IPS DF 4.7 (cell line): ENCODE measurements around the gene EIF3CL.
"Not testable (repeated sequence)": the region's sequence is repeated elsewhere in the genome, so short reads cannot be mapped to it uniquely, and the experiment has no call there.

ENCODE experiments used
- DNase-seq: peaks from one replicate; pipeline ENCODE4 v3.0.0-alpha.2; 2013; ENCODE audit warnings: low spot score; ENCODE audit errors: extremely low read depth

EIF3CL gene, protein sequence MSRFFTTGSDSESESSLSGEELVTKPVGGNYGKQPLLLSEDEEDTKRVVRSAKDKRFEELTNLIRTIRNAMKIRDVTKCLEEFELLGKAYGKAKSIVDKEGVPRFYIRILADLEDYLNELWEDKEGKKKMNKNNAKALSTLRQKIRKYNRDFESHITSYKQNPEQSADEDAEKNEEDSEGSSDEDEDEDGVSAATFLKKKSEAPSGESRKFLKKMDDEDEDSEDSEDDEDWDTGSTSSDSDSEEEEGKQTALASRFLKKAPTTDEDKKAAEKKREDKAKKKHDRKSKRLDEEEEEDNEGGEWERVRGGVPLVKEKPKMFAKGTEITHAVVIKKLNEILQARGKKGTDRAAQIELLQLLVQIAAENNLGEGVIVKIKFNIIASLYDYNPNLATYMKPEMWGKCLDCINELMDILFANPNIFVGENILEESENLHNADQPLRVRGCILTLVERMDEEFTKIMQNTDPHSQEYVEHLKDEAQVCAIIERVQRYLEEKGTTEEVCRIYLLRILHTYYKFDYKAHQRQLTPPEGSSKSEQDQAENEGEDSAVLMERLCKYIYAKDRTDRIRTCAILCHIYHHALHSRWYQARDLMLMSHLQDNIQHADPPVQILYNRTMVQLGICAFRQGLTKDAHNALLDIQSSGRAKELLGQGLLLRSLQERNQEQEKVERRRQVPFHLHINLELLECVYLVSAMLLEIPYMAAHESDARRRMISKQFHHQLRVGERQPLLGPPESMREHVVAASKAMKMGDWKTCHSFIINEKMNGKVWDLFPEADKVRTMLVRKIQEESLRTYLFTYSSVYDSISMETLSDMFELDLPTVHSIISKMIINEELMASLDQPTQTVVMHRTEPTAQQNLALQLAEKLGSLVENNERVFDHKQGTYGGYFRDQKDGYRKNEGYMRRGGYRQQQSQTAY

DNA sequence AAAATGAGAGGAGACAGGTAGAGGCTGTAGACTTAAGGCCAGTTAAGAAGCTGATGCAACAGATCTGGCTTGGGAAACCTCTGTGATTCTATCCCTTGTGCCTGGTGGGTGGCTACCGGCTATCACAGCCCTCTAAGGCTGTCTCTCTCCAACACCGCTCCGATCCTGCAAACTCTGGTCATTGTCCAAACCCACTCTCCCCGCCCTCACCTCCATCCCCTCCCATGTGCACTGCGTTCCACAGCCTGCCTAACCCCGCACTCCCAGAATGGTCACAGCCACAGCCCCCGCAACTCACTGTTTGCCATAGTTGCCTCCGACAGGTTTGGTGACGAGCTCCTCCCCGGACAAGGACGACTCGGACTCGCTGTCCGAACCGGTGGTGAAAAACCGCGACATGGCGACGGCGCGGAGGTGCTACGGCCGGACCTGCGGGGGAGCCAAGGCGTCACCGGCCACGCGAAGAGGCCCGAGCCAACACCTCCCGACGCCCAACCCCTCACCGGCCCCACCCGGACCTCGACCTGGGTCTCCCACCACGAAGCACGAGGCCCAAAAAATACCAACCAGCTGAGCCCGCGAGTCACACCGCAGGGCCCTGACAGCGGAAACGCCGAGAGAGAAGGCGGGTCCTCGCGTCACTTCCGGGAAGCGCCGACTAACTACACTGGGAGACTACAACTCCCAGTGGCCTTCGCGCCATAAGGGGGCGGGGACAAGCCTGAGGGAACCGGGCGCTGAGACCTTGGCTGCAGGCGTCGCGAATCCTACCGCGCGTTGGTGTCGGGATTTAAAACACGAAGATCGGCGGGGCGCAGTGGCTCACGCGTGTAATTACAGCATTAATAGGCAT, at the start of gene EIF3CL:
Gene EIF3CL (minus strand): TSS at position 622 of the 853 bp plus-strand sequence. CDS start 223 bp downstream, at position 399.
- not testable (repeated sequence) for DNase-seq

DNA sequence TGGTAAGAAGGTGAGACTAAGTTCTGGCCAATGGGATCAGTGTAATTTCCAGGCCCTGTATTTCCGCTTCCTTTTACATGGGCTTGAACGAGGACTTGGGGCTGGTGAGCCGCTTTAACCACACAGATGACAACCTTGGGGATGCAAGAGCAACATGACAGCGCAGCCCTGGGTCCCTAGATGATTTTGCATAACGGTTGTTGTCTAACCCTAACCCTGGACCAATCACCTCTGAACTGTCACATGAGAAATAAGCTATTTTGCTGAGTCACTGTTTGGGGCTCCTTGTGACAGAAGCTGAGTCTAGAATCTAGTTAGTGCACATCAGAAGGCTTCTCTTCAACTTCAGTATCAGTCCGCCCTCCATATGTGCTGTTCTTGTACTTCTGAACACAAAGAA, 43.4 kb upstream of the EIF3CL start:
- not testable (repeated sequence) for DNase-seq

DNA sequence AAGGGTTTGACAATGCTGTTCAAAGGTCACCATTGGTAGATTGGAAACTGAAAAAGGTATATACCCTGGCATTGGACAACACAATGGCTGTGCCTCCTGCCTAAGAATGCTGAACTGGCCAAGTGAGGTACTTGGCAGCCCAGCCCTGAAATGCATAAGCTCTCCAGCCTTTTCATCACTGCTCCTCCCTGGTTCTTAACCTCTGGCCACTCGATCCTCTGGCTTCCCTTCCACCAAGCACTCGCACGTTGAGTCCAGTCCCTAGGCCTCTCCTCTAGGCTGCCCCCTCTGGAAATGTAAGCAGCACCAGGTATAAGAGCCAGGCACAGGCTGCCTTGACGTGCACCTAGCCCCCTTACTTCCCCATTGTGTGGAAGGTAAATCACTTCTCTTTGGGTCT, 42.7 kb upstream of the EIF3CL start:
- not testable (repeated sequence) for DNase-seq

DNA sequence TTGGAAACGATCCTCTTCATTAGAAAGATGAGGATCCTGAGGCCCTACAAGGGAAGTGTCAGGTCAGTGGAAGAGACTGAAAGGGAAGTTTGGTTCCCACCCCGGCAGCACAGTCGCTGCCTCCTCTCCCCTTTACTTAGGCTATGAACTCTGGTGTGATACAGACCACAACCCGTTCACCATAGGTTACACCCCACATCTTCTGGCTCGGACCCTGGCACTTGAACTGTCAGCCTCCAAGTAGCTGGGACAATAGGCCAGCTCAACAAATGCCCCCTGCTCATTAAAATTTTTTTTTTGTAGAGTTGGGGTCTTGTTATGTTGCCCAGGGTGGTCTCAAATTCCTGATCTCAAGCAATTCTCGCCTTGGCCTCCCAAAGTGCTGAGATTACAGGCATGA, 40.3 kb upstream of the EIF3CL start:
- not testable (repeated sequence) for DNase-seq

DNA sequence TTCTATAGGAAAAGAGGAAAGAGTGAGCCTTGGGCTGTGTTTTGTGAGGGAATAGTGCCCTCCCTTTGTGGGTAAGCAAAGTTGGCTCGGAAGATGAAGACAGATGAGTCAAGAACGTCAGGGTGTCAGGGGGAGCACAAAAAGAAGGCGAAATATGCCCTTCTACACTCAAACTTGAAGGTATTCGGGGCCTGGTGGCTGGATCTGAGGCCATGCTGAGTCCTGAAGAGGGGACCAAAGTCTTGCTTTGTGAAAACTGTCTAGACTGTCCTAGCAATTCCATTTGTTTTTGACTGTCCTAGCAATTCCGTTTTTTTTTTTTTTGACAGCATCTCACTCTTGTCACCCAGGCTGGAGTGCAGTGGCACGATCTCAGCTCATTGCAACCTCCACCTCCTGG, 35.3 kb upstream of the EIF3CL start:
- not testable (repeated sequence) for DNase-seq

DNA sequence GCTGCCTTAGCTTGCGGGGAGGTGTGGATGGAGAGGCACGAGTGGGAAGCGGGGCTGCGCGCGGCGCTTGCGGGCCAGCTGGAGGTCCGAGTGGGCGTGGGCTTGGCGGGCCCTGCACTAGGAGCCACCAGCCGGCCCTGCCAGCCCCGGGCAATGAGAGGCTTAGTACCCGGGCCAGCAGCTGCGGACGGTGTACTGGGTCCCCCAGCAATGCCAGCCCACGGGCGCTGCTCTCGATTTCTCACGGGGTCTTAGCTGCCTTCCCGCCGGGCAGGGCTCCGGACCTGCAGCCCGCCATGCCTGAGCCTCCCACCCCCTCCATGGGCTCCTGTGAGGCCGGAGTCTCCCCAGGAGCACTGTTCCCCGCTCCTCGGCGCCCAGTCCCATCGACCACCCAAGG, 31.7 kb upstream of the EIF3CL start:
- not testable (repeated sequence) for DNase-seq

DNA sequence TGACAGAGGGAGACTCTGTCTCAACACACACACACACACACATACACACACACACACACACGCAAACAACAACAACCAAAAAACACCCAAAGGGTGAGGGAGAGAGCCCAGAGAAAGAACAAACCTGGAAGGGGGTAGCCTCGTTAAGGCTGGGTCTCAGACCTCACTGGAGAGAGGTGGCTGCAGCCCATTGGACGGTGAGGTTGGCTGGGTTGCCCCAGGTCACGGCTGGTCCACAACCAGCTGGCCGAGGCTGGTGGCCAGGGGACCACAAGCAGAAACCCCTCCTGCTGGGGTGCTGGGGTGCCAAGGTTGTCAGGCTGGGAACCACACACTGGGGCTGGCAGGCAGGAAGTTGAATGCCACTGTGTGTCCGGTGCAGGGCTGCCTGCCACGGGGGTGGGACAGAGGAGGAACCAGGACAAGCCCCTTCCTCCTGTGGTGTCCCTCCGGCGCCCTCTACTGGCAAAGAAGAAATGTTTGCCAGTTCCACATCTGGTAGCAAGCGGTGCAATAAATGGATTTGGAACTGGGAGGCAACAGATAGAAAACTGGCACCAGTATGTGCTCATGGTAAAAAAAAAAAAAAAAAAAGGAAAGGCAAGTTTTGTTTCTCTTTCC, 22.5 kb upstream of the EIF3CL start:
- not testable (repeated sequence) for DNase-seq

DNA sequence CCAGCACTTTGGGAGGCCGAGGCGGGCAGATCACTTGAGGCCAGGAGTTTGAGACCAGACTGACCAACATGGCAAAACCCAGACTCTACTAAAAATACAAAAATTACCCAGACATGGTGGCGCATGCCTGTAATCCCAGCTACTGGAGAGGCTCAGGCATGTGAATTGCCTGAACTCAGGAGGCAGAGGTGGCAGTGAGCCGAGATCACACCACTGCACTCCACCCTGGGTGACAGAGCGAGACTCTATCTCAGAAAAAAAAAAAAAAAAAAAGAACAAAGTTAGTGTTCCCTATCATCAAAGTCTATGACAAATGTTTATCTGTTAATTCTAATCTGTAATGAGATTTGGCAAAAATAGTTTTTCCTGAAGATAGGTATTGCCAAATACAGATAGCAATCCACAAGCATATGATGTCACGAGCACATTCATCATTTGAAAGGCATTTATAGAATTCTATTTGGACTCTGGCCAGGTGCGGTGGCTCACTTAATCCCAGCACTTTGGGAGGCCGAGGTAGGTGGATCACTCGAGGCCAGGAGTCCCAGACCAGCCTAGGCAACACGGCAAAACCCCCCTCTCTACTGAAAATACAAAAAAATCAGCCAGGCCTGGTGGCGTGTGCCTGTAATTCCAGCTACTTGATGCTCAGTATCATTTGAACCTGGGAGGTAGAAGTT, 17.6 kb upstream of the EIF3CL start:
- DNase-seq, result not testable (repeated sequence)

DNA sequence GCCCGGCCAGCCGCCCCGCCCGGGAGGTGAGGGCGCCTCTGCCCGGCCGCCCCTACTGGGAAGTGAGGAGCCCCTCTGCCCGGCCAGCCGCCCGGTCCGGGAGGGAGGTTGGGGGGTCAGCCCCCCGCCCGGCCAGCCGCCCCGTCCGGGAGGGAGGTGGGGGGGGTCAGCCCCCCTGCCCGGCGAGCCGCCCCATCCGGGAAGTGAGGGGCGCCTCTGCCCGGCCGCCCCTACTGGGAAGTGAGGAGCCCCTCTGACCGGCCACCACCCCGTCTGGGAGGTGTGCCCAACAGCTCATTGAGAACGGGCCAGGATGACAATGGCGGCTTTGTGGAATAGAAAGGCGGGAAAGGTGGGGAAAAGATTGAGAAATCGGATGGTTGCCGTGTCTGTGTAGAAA, 13.4 kb upstream of the EIF3CL start:
- DNase-seq, result not testable (repeated sequence)

DNA sequence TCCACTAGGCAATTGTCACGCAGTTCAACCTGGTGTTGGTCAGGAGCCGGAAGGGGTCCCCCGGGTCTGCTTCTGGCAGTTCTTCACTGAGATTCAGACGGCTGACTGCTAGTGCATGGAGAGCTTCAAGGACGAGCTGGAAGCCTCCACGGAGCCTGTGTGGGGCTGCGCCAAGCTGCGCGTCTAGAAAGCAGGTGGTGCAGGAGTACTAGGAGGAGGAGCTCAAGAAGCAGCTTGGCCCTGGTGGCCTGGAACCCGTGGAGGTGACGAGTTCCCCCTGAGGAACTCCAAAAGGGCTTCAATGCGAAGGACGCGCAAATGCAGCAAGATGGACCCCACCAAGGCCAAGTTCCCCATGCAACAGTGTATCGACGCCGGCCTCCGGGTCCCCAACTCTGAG, 10.9 kb upstream of the EIF3CL start:
- not testable (repeated sequence) for DNase-seq

DNA sequence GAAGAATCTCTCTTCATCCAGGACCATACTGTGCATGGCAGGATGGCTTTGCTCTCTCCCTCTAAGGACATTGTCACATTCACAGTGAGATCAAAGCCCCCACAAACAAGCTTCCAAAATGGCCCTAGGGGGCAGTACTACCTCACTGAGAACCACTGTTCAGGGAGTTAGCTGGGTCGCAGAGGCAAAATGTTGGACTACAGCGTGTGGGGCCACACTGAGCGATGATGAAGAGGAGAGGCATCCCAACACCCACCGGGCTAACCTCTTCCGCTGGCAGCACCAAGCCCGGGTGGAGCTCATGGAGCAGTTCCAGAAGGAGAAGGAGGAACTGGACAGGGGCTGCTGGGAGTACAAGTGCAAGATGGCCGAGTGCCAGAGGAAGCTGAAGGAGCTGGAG, 9.9 kb upstream of the EIF3CL start:
- DNase-seq, result not testable (repeated sequence)

DNA sequence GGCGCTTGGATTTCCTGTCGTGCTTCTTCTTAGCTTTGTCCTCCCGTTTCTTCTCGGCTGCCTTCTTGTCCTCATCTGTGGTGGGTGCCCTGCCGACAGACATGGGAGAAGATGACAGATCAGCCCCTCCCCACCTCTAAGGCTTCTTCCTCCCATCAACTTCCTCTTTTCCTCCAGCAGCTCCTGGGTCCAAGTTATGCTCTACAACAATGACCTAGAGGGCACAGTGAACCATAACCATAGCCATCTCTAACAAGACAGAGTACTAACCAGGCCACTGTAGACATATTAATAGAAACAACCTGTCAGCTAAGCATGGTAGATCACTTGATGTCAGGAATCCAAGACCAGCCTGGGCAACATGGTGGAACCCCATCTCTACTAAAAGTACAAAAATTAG, 11.6 kb downstream of the EIF3CL start:
- DNase-seq, result not testable (repeated sequence)

DNA sequence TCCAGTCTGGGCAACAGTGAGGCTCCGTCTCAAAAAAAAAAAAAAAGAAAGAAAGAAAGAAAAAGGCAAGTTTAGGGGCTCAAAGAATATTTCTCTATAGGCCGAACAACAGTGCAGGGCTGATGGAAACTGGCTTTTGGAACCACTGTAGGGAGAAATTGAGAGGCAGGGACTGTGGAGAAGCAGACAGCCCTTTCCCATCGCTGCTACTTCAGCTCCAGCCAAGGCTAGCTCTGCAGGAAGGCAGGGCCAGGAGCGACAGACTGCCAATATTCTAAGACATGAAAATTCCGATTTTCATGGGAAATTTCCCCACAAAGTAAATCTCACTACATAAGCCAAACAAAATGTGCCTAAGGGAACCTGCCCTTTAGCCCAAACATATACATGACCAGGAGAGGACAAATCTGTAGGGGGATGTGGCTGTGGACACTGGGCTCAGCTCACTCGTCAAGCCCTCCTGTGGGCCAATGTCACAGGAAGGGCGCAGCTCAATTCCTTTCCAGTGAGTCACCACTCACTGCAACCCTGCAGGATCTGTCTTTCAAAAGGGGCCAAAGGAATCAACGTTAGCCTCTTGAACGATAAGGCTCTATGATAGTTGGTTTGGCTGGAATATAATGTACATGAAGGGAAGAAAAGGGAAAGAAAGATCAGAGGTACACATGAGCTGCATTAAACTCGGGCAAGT, 21.3 kb downstream of the EIF3CL start:
- not testable (repeated sequence) for DNase-seq

DNA sequence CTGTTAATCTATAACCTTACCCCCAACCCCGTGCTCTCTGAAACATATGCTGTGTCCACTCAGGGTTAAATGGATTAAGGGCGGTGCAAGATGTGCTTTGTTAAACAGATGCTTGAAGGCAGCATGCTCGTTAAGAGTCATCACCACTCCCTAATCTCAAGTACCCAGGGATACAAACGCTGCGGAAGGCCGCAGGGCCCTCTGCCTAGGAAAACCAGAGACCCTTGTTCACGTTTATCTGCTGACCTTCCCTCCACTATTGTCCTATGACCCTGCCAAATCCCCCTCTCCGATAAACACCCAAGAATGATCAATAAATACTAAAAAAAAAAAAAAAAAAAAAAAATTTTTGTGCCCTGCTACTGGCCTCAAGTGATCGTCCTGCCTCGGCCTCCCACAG, 25.8 kb downstream of the EIF3CL start:
- DNase-seq, result not testable (repeated sequence)

DNA sequence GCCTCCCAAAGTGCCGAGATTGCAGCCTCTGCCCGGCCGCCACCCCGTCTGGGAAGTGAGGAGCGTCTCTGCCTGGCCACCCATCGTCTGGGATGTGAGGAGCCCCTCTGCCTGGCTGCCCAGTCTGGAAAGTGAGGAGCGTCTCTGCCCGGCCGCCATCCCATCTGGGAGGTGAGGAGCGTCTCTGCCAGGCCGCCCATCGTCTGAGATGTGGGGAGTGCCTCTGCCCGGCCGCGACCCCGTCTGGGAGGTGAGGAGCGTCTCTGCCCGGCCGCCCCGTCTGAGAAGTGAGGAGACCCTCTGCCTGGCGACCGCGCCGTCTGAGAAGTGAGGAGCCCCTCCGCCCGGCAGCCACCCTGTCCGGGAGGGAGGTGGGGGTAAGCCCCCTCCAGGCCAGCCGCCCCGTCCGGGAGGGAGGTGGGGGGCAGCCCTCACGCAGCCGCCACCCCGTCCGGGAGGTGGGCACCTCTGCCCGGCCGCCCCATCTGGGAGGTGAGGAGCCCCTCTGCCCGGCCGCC, 26.5 kb downstream of the EIF3CL start:
- not testable (repeated sequence) for DNase-seq

DNA sequence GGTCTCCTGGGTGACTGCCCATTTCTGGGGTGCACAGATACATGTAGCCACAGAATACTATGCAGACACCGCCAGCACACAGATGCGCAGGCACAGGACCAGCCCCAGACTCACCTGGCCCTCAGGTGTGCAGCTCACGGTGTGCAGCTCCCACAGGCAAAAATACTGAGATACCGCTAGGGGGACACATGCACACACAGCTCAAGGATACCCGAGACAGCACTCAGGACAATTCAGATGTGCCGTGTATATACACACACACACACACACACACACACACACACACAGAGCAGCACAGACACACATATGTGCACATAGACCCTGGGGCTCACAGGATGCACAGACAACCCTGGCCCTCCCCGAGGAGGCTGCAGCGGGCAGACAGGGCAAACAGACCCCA, 28.5 kb downstream of the EIF3CL start:
- DNase-seq, result not testable (repeated sequence)

DNA sequence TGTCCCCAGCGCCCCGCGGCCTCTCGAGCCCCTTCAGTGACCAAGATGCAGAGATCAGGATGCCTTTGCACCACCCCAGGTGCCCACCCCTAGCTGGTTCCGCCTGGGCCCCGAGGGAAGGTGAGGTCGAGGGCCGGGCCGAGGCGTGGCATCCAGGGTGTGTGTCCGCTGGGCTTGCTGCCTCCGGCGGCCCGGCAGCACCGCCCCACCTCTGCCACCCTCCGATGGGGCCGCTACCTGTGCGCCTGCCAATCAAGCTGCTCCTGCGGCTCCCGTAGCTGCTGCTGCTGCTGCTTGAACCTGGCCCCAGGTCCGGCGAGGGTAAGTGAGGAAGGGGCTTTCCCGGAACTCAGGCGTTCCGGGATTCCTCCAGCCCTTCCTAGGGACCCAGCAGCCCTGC, 29.4 kb downstream of the EIF3CL start:
- not testable (repeated sequence) for DNase-seq

DNA sequence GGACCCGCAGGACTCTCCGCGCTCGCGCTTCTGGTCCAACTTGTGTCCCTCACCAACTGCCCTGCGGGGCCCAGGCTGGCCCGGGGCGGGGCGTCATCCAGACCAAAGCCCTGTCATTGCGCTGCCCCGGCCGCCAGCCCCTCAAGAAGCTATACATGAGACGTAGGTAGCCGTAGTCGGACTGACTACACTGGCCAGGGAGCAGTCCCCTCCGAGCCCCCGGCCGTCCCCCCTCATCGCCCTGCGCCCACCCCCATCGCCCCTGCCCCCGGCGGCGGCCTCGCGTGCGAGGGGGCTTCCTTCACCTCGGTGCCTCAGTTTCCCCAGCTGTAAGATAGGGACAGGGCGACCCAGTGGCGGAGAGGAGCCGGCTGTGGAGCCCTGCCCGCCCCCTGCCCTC, 35.7 kb downstream of the EIF3CL start:
- DNase-seq, result not testable (repeated sequence)
